IMR-90 (cell line): ENCODE results near the gene ANKK1.

ENCODE experiments used
- BHLHE40 ChIP-seq: fragments of 150-350 bp; IDR thresholded peaks from 2 replicates; pipeline ENCODE4 v1.6.1; 2016; ENCODE audit warnings: mild to moderate bottlenecking, low read depth, low read length
- CTCF ChIP-seq: conservative IDR thresholded peaks from 2 replicates; pipeline ENCODE4 v1.5.1; 2012; ENCODE audit warnings: mild to moderate bottlenecking, low read depth, low read length, improper control_type of control experiment
- FOS ChIP-seq: fragments of 150-350 bp; IDR thresholded peaks from 2 replicates; pipeline ENCODE4 v1.6.1; 2016; ENCODE audit warnings: low read depth, low read length
- POLR2A ChIP-seq: IDR thresholded peaks from 2 replicates; pipeline ENCODE4 v1.6.1; 2012; ENCODE audit warnings: mild to moderate bottlenecking, low read depth, low read length
- RAD21 ChIP-seq: IDR thresholded peaks from 2 replicates; pipeline ENCODE4 v1.6.1; 2012; ENCODE audit warnings: low read length, improper control_type of control experiment
- RFX5 ChIP-seq: IDR thresholded peaks from 2 replicates; pipeline ENCODE4 v1.8.0; 2012; ENCODE audit warnings: low read depth, mild to moderate bottlenecking, low read length, moderate library complexity
- SMC3 ChIP-seq: fragments of 150-350 bp; IDR thresholded peaks from 2 replicates; pipeline ENCODE4 v1.6.1; 2016; ENCODE audit warnings: low read depth, mild to moderate bottlenecking, antibody characterized with exemption, low read length, moderate library complexity
- USF2 ChIP-seq: fragments of 150-350 bp; IDR thresholded peaks from 2 replicates; pipeline ENCODE4 v1.6.1; 2017; ENCODE audit warnings: mild to moderate bottlenecking, antibody characterized with exemption, low read length, low read depth

GRCh38 chr11:113378692-113379091, 8.9 kb upstream of the ANKK1 start:
- no peak for TF ChIP-seq CTCF
- no peak for TF ChIP-seq BHLHE40
- no peak for TF ChIP-seq POLR2A
- TF ChIP-seq RAD21 = no peak
- no peak for TF ChIP-seq USF2
- TF ChIP-seq FOS = no peak
- TF ChIP-seq RFX5 = no peak
- no peak for TF ChIP-seq SMC3
